Measurements from ENCODE around the gene ZNF527. TPM values are rescaled to one million over a fixed set of nuclear protein-coding genes. Genes with fewer than 3 reads are reported as not detected.

The ZNF527 gene
- total RNA-seq, 1 donor from 2014 or later: 30.2 TPM

Other genes starting within 250 kb of the ZNF527 start
- 6.1 TPM for gene ZNF585A, start 198.4 kb upstream of the ZNF527 start, total RNA-seq
- 26.1 TPM for gene ZNF585B, start 160.6 kb upstream of the ZNF527 start, total RNA-seq
- gene ZNF383, start 152.9 kb upstream of the ZNF527 start, total RNA-seq: 16.3 TPM
- 37.9 TPM for gene ZNF569, start 96.3 kb downstream of the ZNF527 start, total RNA-seq
- 42.8 TPM for gene ZNF570, start 98.3 kb downstream of the ZNF527 start, total RNA-seq
- 48.9 TPM for gene ZNF793, start 135.8 kb downstream of the ZNF527 start, total RNA-seq
- gene ZNF571, start 223.7 kb downstream of the ZNF527 start, total RNA-seq: 11.8 TPM
- gene ZNF540, start 223.8 kb downstream of the ZNF527 start, total RNA-seq: 21.6 TPM